ENCODE measurements around the gene SPECC1.

- TF ChIP-seq CTCF (IDR thresholded peaks at IDR 0.05) = no peak
- no peak for TF ChIP-seq POLR2A (IDR thresholded peaks at IDR 0.05)
Observed at GRCh38 chr17:20074489-20074888, 65.3 kb downstream of the SPECC1 start.
